PC-3 (cell line): ENCODE data around the gene KTN1. TPM values are rescaled to one million over a fixed set of nuclear protein-coding genes. Genes with fewer than 3 reads are reported as not detected.

ENCODE experiments used
- ATAC-seq: fragments of 200-7000 bp; cut with Tn5 transposase; 2 replicates; pipeline ENCODE4 v1.9.1; 2020; ENCODE audit warnings: mild to moderate bottlenecking, moderate library complexity
- BruUV-seq: library from RNA; stranded (reverse); fragments of 400-500 nt; replicated peaks from 2 replicates; lab custom pipeline; 2021; lab: Mats Ljungman, UMichigan
- CTCF ChIA-PET: fragments of 300-600 bp; sonication (Branson Sonifier 250); formaldehyde crosslinking; loops from one replicate; lab custom pipeline; 2022; ENCODE audit warnings: antibody characterized with exemption; lab: Charles Lee
- POLR2A ChIA-PET: fragments of 300-600 bp; sonication (Branson Sonifier 250); formaldehyde crosslinking; loops from one replicate; lab custom pipeline; 2022; ENCODE audit warnings: antibody characterized with exemption; ENCODE audit not compliant: unreplicated experiment; lab: Charles Lee
- DNase-seq: peaks from one replicate; pipeline ENCODE4 v3.0.0-alpha.2; 2015
- H2AFZ ChIP-seq: fragments of 300-600 bp; sonication (generic); 2 replicates; pipeline ENCODE4 v1.6.0; 2016; ENCODE audit warnings: antibody characterized with exemption, low read length
- H3F3A ChIP-seq: fragments of 300-600 bp; sonication (generic); one replicate; pipeline ENCODE4 v1.6.0; 2017; ENCODE audit warnings: antibody characterized with exemption, low read length, control low read depth, mild to moderate bottlenecking; ENCODE audit not compliant: unreplicated experiment
- H3K27ac ChIP-seq: fragments of 300-600 bp; sonication (generic); 2 replicates; pipeline ENCODE4 v1.5.1; 2016; ENCODE audit warnings: mild to moderate bottlenecking, low read length
- H3K27me3 ChIP-seq: fragments of 300-600 bp; sonication (generic); 2 replicates; pipeline ENCODE4 v1.6.1; 2016; ENCODE audit warnings: low read length, mixed read lengths
- H3K36me3 ChIP-seq: fragments of 300-600 bp; sonication (generic); 2 replicates; pipeline ENCODE4 v1.6.1; 2016; ENCODE audit warnings: low read depth, mixed run types, low read length, mixed read lengths
- H3K4me1 ChIP-seq: fragments of 300-600 bp; sonication (generic); 2 replicates; pipeline ENCODE4 v1.5.1; 2016; ENCODE audit warnings: low read length; ENCODE audit not compliant: insufficient read depth
- H3K4me2 ChIP-seq: fragments of 300-600 bp; sonication (generic); 2 replicates; pipeline ENCODE4 v1.6.0; 2016; ENCODE audit warnings: low read length
- H3K4me3 ChIP-seq: fragments of 300-600 bp; sonication (generic); 2 replicates; pipeline ENCODE4 v1.5.1; 2016; ENCODE audit warnings: mild to moderate bottlenecking, low read length, mixed read lengths
- H3K79me2 ChIP-seq: fragments of 300-600 bp; sonication (generic); 2 replicates; pipeline ENCODE4 v1.6.1; 2017; ENCODE audit warnings: low read length, mixed read lengths
- H3K9ac ChIP-seq: fragments of 300-600 bp; sonication (generic); 2 replicates; pipeline ENCODE4 v1.6.0; 2016; ENCODE audit warnings: mild to moderate bottlenecking, low read length
- H3K9me2 ChIP-seq: fragments of 300-600 bp; sonication (generic); replicated peaks from 2 replicates; pipeline ENCODE4 v1.6.1; 2016; ENCODE audit warnings: mixed run types, low read length, mixed read lengths
- H3K9me3 ChIP-seq: fragments of 300-600 bp; sonication (generic); 2 replicates; pipeline ENCODE4 v1.6.1; 2016; ENCODE audit warnings: low read length, mixed read lengths
- H4K20me1 ChIP-seq: fragments of 300-600 bp; sonication (generic); 2 replicates; pipeline ENCODE4 v1.6.1; 2016; ENCODE audit warnings: low read length, mixed read lengths
- EZH2 ChIP-seq: fragments of 300-600 bp; sonication (generic); IDR thresholded peaks from one replicate; pipeline ENCODE4 v1.6.1; 2017; ENCODE audit warnings: antibody characterized with exemption, mild to moderate bottlenecking, low read length; ENCODE audit not compliant: unreplicated experiment
- EZH2phosphoT487 ChIP-seq: fragments of 300-600 bp; sonication (generic); IDR thresholded peaks from 2 replicates; pipeline ENCODE4 v1.6.1; 2018; ENCODE audit warnings: mild to moderate bottlenecking, antibody characterized with exemption, low read length, borderline replicate concordance
- intact Hi-C: fragments of 100-400 bp; cut with micrococcal nuclease; formaldehyde crosslinking; loops from 2 replicates; pipeline ENCODE4 v1.9.0; 2023
- total RNA-seq: library from RNA; depleted of rRNA; stranded (reverse); fragments of >200 nt; gene quantifications from 2 replicates; pipeline ENCODE4 v1.2.3, GENCODE V29; 2014
- TF ChIP-seq, protein P1 (sequence below): fragments of 300-600 bp; sonication (generic); conservative IDR thresholded peaks from 2 replicates; pipeline ENCODE4 v1.5.1; 2017; ENCODE audit warnings: antibody characterized with exemption, low read depth, mild to moderate bottlenecking, low read length

Gene KTN1
- total RNA-seq, 1 experiment from 2014 or later: 251 TPM

DNA sequence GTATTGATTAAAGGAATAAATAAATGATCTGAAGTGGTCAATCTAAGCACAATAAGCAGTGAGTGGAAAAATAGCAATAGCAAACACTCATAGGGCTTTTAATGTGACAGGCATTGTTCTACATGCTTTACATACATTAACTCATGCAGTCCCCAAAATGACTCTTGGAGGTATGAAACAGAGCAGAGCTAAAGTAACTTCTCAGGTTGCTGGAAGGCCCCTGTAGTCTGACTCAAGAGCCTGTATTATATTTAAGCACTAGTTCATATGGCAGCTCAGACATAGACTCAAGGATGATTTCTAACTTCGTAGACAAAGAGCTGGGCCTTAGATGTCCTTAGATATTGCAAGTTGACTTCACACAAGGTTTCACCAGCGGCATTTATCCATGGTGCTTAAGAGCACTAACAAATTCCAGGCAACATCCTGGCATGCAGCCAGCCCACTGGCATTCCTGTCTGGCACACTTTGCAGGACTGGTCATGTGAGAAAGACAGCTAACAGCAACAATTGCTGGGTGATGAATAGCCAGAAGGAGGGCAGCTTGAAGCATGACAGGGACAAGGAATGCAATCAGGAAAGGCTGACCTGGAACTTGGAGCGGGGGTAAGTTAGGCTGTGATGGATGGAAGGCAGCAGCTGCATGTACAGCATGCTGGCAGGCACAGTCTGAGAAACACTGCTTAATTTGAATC lies 22.9 kb upstream of the KTN1 start:
- H3K27ac ChIP-seq: no peak overlapping the region
- ATAC-seq (peak; percentile 66), DNase-seq (peak; percentile 99)
- no TSS peak for BruUV-seq
- H3K27me3 ChIP-seq: no peaks in the 10 kb centered on the region
- no peaks in the 10 kb centered on the region for H4K20me1 ChIP-seq
- no peaks in the 10 kb centered on the region for H3K9me2 ChIP-seq
- H3K4me3 ChIP-seq: no peak overlapping the region
- intact Hi-C loops: no loop called here
- no peaks in the 10 kb centered on the region for H3K36me3 ChIP-seq
- no peaks in the 10 kb centered on the region for H3F3A ChIP-seq
- peaks cover 19% of the 10 kb centered on the region for H3K4me1 ChIP-seq
- H3K9ac ChIP-seq: no peak overlapping the region
- TF ChIP-seq, protein P1, sequence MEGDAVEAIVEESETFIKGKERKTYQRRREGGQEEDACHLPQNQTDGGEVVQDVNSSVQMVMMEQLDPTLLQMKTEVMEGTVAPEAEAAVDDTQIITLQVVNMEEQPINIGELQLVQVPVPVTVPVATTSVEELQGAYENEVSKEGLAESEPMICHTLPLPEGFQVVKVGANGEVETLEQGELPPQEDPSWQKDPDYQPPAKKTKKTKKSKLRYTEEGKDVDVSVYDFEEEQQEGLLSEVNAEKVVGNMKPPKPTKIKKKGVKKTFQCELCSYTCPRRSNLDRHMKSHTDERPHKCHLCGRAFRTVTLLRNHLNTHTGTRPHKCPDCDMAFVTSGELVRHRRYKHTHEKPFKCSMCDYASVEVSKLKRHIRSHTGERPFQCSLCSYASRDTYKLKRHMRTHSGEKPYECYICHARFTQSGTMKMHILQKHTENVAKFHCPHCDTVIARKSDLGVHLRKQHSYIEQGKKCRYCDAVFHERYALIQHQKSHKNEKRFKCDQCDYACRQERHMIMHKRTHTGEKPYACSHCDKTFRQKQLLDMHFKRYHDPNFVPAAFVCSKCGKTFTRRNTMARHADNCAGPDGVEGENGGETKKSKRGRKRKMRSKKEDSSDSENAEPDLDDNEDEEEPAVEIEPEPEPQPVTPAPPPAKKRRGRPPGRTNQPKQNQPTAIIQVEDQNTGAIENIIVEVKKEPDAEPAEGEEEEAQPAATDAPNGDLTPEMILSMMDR: no peak
- TF ChIP-seq EZH2 (no peak), EZH2phosphoT487 (no peak)
- CTCF ChIA-PET: no interaction called here
- no peak overlapping the region for H3K4me2 ChIP-seq
- H3K79me2 ChIP-seq: no peaks in the 10 kb centered on the region
- H2AFZ ChIP-seq: no peak overlapping the region
- POLR2A ChIA-PET: no interaction called here
- H3K9me3 ChIP-seq: no peaks in the 10 kb centered on the region

DNA sequence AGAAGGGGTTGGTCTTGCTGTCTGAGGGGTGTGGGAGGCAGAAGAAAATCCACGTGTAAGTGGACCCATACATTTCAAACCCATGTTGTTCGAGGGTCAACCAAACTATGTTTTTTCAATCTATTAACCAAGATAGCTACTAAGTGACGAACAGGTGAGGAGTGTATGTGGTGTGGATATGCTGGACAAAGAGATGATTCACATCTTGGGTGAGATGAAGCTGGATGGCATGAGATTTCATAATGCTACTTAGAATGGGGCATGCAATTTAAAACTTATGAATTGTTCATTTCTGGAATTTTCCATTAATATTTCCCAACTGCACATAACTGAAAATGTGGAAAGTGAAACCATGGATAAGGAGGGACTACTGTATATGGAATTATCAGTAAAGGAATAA lies 17.9 kb upstream of the KTN1 start:
- H3K9me2 ChIP-seq: no peaks in the 10 kb centered on the region
- H3K9me3 ChIP-seq: no peaks in the 10 kb centered on the region
- ChIA-PET CTCF (no interaction called here), POLR2A (no interaction called here)
- H3K4me2 ChIP-seq: no peak overlapping the region
- TF ChIP-seq EZH2 (no peak), EZH2phosphoT487 (no peak)
- TF ChIP-seq, protein P1: no peak
- intact Hi-C loops: no loop called here
- no peak overlapping the region for H3K4me3 ChIP-seq
- no peaks in the 10 kb centered on the region for H3K27me3 ChIP-seq
- H3K9ac ChIP-seq: no peak overlapping the region
- no peak overlapping the region for H3K27ac ChIP-seq
- H3K4me1 ChIP-seq: peaks cover 4% of the 10 kb centered on the region
- no peaks in the 10 kb centered on the region for H4K20me1 ChIP-seq
- no peaks in the 10 kb centered on the region for H3K36me3 ChIP-seq
- DNase-seq: no peak
- H3K79me2 ChIP-seq: no peaks in the 10 kb centered on the region
- no peak for ATAC-seq
- no TSS peak for BruUV-seq
- H3F3A ChIP-seq: no peaks in the 10 kb centered on the region
- no peak overlapping the region for H2AFZ ChIP-seq

DNA sequence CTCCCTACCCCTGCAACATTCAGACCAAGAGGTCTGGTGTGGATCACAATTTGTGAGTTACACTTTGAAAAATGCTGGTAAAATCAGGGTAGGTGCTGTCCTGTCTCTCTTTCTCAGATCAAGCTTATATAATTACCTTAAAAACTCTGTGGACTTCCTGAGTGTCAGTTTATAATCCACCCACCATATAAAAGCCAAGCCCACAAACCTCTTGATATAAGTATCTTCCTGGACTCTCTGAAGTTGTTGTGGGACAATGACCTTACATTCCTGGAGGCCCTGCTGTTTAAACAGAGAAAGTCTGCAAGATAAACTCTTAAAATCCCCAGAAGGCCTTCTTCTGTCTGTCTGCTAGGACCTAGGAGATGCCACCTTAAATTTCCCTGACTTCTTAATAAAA lies 11.4 kb upstream of the KTN1 start:
- H2AFZ ChIP-seq: no peak overlapping the region
- ChIA-PET POLR2A (interaction anchor here (0.6 to 0.7 kb wide), 2 partner anchors 113 to 246 kb away, joined by 3 read pairs; no protein-coding TSS in a partner anchor), CTCF (interaction anchor here (0.5 kb wide), 1 partner anchor 37 kb away, joined by 5 read pairs; no protein-coding TSS in a partner anchor)
- no peak for DNase-seq
- BruUV-seq: no TSS peak
- no peaks in the 10 kb centered on the region for H3K9me3 ChIP-seq
- H3K9ac ChIP-seq: no peak overlapping the region
- TF ChIP-seq EZH2phosphoT487: no peak
- TF ChIP-seq EZH2: no peak
- H3K27me3 ChIP-seq: no peaks in the 10 kb centered on the region
- H3K36me3 ChIP-seq: no peaks in the 10 kb centered on the region
- H3K27ac ChIP-seq: no peak overlapping the region
- H3K4me3 ChIP-seq: no peak overlapping the region
- H4K20me1 ChIP-seq: no peaks in the 10 kb centered on the region
- ATAC-seq: peak; percentile 22; the same call in 1 of the 2 replicates
- H3F3A ChIP-seq: no peaks in the 10 kb centered on the region
- no peaks in the 10 kb centered on the region for H3K79me2 ChIP-seq
- intact Hi-C loops: no loop called here
- H3K9me2 ChIP-seq: no peaks in the 10 kb centered on the region
- H3K4me1 ChIP-seq: peaks cover 8% of the 10 kb centered on the region; the same call in 1 of the 2 replicates
- no peak overlapping the region for H3K4me2 ChIP-seq
